Right lobe of liver (tissue), 4 donors: Measurements from ENCODE around the gene PTPRK.

Experiments used
- POLR2A ChIP-seq: fragments of 450-650 bp; IDR thresholded peaks from one replicate; pipeline ENCODE4 v1.6.1; 2017; ENCODE audit warnings: antibody characterized with exemption, mild to moderate bottlenecking
- TF ChIP-seq, protein P1 (sequence below), 4 donors: fragments of 200-600 bp in 3 of 4; fragments of 450-650 bp in 1 of 4; IDR thresholded peaks; one replicate each; pipeline versions ENCODE4 v1.5.1 to v1.8.0; 2016 to 2022; ENCODE audit warnings: antibody characterized with exemption in 4 of 4, mild to moderate bottlenecking in 2 of 4
- donor health status: DM: no; HTN: no; CAD: no.
- donor health status: DM: no; HTN: no; CAD: no.
- donor health status: DM: no; HTN: yes; CAD: no.

- TF ChIP-seq, protein P1, sequence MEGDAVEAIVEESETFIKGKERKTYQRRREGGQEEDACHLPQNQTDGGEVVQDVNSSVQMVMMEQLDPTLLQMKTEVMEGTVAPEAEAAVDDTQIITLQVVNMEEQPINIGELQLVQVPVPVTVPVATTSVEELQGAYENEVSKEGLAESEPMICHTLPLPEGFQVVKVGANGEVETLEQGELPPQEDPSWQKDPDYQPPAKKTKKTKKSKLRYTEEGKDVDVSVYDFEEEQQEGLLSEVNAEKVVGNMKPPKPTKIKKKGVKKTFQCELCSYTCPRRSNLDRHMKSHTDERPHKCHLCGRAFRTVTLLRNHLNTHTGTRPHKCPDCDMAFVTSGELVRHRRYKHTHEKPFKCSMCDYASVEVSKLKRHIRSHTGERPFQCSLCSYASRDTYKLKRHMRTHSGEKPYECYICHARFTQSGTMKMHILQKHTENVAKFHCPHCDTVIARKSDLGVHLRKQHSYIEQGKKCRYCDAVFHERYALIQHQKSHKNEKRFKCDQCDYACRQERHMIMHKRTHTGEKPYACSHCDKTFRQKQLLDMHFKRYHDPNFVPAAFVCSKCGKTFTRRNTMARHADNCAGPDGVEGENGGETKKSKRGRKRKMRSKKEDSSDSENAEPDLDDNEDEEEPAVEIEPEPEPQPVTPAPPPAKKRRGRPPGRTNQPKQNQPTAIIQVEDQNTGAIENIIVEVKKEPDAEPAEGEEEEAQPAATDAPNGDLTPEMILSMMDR (IDR thresholded peaks at IDR 0.05), result no peak
- TF ChIP-seq POLR2A, result no peak
Measured at GRCh38 chr6:128071212-128071611, 449.2 kb downstream of the PTPRK start.
